ENCODE data around the gene WNT9A. TPM values are rescaled to one million over a fixed set of nuclear protein-coding genes. Genes with fewer than 3 reads are reported as not detected.

WNT9A gene
- polyA plus RNA-seq, 1 experiment = 1.5 TPM

DNA sequence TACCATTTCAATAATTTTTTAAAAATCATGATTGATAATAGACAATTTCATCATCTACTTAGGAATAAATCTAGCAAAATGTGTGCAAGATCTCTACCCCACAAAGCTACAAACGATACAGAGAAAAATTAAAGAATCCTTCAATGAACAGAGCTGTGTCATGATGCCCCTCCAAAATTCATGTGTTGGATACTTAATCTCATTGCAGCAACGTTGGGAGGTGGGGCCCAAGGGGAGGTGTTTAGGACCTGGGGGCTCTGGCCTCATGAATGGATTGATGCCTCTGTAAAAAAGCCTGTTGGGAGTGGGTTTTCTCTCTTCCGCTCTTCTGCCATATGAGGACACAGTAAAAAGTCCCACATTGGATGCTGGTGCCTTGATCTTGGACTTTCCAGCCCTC lies 77.4 kb downstream of the WNT9A start:
- Histone ChIP-seq H3K36me3 (ENCODE audit: control insufficient read depth, insufficient read depth, low read length) (no peaks in the 10 kb centered on the region), H3K27me3 (ENCODE audit: control insufficient read depth, insufficient read depth, low read length) (peaks cover 3% of the 10 kb centered on the region; the same call in 1 of the 2 replicates), H3K4me3 (ENCODE audit: low read depth, low read length) (no peak overlapping the region)
- no peak for TF ChIP-seq CTCF (IDR thresholded peaks at IDR 0.05; ENCODE audit: insufficient read depth, low read depth, low read length)
- ChIA-PET CTCF (no interaction called here), POLR2A (no interaction called here)
- no peak for DNase-seq (ENCODE audit: low read depth)

- Histone ChIP-seq H3K4me3 (ENCODE audit: low read depth, low read length) (no peak overlapping the region), H3K36me3 (ENCODE audit: control insufficient read depth, insufficient read depth, low read length) (no peaks in the 10 kb centered on the region), H3K27me3 (ENCODE audit: control insufficient read depth, insufficient read depth, low read length) (peaks cover 3% of the 10 kb centered on the region; the same call in 1 of the 2 replicates)
- TF ChIP-seq CTCF (IDR thresholded peaks at IDR 0.05; ENCODE audit: insufficient read depth, low read depth, low read length) = no peak
- CTCF ChIA-PET = no interaction called here
- peak; percentile 20 for DNase-seq (ENCODE audit: low read depth)
- POLR2A ChIA-PET = no interaction called here
These were observed 77.9 kb downstream of the WNT9A start for GRCh38 chr1:227869851-227870305.

DNA sequence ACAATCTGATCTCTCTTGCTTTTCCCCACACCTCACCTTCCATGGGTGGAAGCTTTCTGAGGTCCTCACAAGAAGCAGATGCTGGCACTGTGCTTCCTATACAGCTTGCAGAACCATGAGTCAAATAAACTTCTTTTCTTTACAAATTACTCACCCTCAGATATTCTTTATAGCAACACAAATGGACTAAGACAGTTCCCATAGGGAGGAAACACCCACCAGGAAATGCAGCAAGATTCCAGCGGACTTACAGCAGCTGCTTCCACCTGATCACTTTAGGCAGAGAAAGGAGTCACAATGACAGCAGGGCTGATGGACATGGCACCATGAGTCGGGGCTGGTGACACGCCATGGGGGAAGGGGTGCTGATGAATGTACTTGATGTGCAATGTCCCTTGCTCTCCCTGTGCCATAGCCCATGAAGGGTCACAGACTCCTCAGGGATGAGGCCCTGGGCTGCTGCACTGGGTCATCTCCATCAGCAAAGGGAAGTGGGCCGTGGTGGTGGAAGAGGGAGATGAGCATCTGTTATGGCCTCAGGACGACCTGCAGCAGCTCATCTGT lies 78.4 kb downstream of the WNT9A start:
- peak; percentile 15 for DNase-seq (ENCODE audit: low read depth)
- H3K27me3 ChIP-seq (ENCODE audit: control insufficient read depth, insufficient read depth, low read length) = peaks cover 3% of the 10 kb centered on the region; the same call in 1 of the 2 replicates
- H3K4me3 ChIP-seq (ENCODE audit: low read depth, low read length) = no peak overlapping the region
- ChIA-PET POLR2A (no interaction called here), CTCF (no interaction called here)
- no peak for TF ChIP-seq CTCF (IDR thresholded peaks at IDR 0.05; ENCODE audit: insufficient read depth, low read depth, low read length)
- H3K36me3 ChIP-seq (ENCODE audit: control insufficient read depth, insufficient read depth, low read length) = no peaks in the 10 kb centered on the region

Small RNAs within 50 kb of the gene (small RNA-seq; reads per million reads assigned to genes)
- gene MIR5008 (ENCODE audit: insufficient read length, low read depth, low replicate concordance) (not detected), gene SEPT14P17 (ENCODE audit: insufficient read length, low read depth, low replicate concordance) (not detected)

Other genes with a start within 250 kb of the WNT9A start
- 18.6 and 20.5 TPM in 2 replicates for gene JMJD4, start 212.6 kb downstream of the WNT9A start, polyA plus RNA-seq (2011; rRNA removed)
- gene SNAP47, start 212.5 kb downstream of the WNT9A start, polyA plus RNA-seq (2011; rRNA removed) = 24.7 and 32.8 TPM in 2 replicates
- not detected in 2 replicates for gene PRSS38, start 132.3 kb downstream of the WNT9A start, polyA plus RNA-seq (2011; rRNA removed)
- not detected in 2 replicates for gene WNT3A, start 59.1 kb upstream of the WNT9A start, polyA plus RNA-seq (2011; rRNA removed)
- gene ARF1, start 134.8 kb upstream of the WNT9A start, polyA plus RNA-seq (2011; rRNA removed) = 539 and 933 TPM in 2 replicates
- gene C1orf35, start 155.4 kb upstream of the WNT9A start, polyA plus RNA-seq (2011; rRNA removed) = 4.2 and 6.2 TPM in 2 replicates
- 50.8 and 80.8 TPM in 2 replicates for gene MRPL55, start 161.4 kb upstream of the WNT9A start, polyA plus RNA-seq (2011; rRNA removed)
- gene GUK1, start 192.3 kb upstream of the WNT9A start, polyA plus RNA-seq (2011; rRNA removed) = 282 and 373 TPM in 2 replicates
- gene GJC2, start 202.0 kb upstream of the WNT9A start, polyA plus RNA-seq (2011; rRNA removed) = 0.77 and 0.92 TPM in 2 replicates
- gene IBA57, start 217.9 kb upstream of the WNT9A start, polyA plus RNA-seq (2011; rRNA removed) = 1.2 and 2.8 TPM in 2 replicates